GM12872 (cell line): Measurements from ENCODE around the gene SGSM2.

ENCODE experiments used
- TF ChIP-seq, protein P1 (sequence below): IDR thresholded peaks from 3 replicates; pipeline ENCODE4 v1.5.1; 2011; ENCODE audit warnings: low read depth, mild to moderate bottlenecking, low read length, moderate library complexity; ENCODE audit not compliant: insufficient read depth

The SGSM2 gene

GRCh38 chr17:2399572-2400473 lies 62.5 kb downstream of the SGSM2 start:
- TF ChIP-seq, protein P1, sequence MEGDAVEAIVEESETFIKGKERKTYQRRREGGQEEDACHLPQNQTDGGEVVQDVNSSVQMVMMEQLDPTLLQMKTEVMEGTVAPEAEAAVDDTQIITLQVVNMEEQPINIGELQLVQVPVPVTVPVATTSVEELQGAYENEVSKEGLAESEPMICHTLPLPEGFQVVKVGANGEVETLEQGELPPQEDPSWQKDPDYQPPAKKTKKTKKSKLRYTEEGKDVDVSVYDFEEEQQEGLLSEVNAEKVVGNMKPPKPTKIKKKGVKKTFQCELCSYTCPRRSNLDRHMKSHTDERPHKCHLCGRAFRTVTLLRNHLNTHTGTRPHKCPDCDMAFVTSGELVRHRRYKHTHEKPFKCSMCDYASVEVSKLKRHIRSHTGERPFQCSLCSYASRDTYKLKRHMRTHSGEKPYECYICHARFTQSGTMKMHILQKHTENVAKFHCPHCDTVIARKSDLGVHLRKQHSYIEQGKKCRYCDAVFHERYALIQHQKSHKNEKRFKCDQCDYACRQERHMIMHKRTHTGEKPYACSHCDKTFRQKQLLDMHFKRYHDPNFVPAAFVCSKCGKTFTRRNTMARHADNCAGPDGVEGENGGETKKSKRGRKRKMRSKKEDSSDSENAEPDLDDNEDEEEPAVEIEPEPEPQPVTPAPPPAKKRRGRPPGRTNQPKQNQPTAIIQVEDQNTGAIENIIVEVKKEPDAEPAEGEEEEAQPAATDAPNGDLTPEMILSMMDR, result no peak

DNA sequence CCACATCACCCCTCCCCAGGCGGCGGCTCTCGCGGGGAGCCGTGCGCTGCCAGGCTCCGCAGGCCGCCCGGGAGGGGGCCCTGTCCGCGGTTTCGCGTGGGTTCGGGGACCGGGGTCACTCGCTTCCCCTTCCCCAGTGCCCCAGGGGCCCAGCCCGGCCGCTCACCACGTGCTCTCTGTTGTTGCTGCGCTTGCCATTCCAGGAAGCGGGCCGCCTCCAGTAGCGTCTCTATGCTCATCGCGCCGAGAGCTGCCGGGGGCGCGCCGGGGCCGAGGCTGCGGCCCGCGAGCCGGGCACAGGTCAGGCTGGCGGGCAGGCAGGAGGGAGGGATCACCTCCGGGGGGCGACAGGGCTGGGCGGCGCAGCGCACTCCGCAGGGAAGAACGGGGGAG lies 63.2 kb downstream of the SGSM2 start:
- TF ChIP-seq, protein P1, result no peak

DNA sequence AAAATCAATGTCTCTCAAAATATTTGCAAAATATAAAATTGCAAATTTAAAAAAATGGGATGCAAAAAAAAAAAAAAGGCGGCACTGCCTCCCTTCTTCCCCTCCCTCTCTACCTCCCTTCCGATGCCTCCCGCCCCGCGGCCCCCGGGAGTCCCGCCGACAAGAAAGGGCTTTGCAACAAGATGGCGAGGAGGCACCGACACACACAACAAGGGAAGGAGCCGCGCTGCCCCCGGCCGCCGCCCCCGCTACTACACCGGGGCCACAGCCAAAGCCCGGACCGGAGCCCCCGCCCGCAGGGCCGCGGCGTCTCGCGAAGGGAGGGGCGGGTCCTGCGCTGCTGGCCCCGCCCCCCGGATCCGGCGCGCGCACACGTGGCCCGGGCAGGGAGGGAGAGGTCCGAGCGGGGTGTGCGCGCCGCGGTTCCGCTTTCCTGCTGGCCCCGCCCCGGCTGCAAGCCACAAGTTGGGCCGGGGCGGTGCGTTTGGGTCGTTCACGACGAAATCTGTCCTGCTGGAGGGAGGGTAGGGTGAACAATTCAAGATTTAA lies 63.6 kb downstream of the SGSM2 start, which contains the start of gene MNT:
TSS of gene MNT (minus strand) at position 184 of the 549 bp plus-strand sequence. CDS start 348 bp downstream, outside the sequence.
- TF ChIP-seq, protein P1, result no peak

GRCh38 chr17:2401426-2402221 lies 64.3 kb downstream of the SGSM2 start:
- TF ChIP-seq, protein P1, result no peak

DNA sequence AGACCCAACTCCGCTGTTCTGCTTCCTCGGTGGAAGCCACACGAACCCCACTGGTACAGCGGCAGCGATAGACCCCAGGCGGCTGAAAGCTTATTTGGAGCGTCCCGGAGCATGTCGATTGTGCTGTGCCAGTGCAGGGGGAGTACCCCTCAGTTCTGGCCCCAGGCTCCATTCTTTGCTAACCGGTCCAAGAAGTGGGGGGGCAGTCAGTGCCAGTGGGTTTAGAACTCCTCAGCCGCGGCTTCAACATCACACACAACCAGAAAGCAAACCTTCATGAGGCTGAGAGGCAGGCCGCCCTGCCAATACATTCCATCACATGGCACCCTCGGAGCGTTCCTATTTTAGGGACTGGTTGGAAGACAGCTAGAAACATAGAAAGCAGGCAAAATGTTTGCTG lies 65.2 kb downstream of the SGSM2 start:
- TF ChIP-seq, protein P1, result no peak

GRCh38 chr17:2403044-2403443 lies 65.7 kb downstream of the SGSM2 start:
- TF ChIP-seq, protein P1, result no peak
